ENCODE measurements around the gene PIN1. TPM values are rescaled to one million over a fixed set of nuclear protein-coding genes. Genes with fewer than 3 reads are reported as not detected.
A peak's percentile ranks its signal among the peaks of the same experiment; 100 is the strongest.
"Not testable (repeated sequence)": the region's sequence is repeated elsewhere in the genome, so short reads cannot be mapped to it uniquely, and the experiment has no call there.

PIN1 gene
- total RNA-seq, 1 donor from 2014 or later = 87.3 TPM

- Mint-ChIP-seq H3K9me3 (no peaks in the 10 kb centered on the region), H3K4me3 (ENCODE audit: low read depth) (no peak overlapping the region), H3K36me3 (ENCODE audit: low read depth) (peaks cover 6% of the 10 kb centered on the region), H3K27ac (peak overlapping the region; percentile 51), H3K27me3 (ENCODE audit: low read depth) (no peaks in the 10 kb centered on the region), H3K4me1 (ENCODE audit: low read depth) (peaks cover 28% of the 10 kb centered on the region)
- DNase-seq (ENCODE audit: low spot score) = peak; percentile 83
- intact Hi-C loops (cut with micrococcal nuclease) = loop anchor here (1.0 kb wide), 2 partner anchors 171 to 660 kb away; no protein-coding TSS in a partner anchor
These were observed 38.9 kb upstream of the PIN1 start for GRCh38 chr19:9796113-9796773.

DNA sequence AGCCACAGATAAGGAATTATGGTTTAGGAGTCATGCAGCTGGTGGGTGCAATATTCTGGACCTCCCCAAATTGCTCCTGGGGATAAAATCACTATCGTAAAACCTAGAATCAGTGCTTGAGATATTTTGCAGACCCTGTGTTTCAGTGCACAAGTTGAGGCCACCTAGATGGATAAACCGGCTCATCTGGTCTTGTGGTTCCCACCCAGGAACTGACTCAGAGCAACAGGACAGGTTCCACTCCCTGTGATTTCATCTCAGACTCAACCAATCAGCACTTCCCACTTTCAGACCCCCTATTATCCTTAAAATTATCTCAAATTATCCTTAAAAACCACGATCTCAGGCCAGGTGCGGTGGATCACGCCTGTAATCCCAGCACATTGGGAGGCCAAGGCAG lies 37.2 kb upstream of the PIN1 start:
- Mint-ChIP-seq H3K4me3 (ENCODE audit: low read depth) (no peak overlapping the region), H3K27ac (no peak overlapping the region), H3K4me1 (ENCODE audit: low read depth) (peaks cover 24% of the 10 kb centered on the region), H3K9me3 (no peaks in the 10 kb centered on the region), H3K27me3 (ENCODE audit: low read depth) (no peaks in the 10 kb centered on the region), H3K36me3 (ENCODE audit: low read depth) (peaks cover 9% of the 10 kb centered on the region)
- no peak for DNase-seq (ENCODE audit: low spot score)
- intact Hi-C loops (cut with micrococcal nuclease) = no loop called here

GRCh38 chr19:9799162-9799561 lies 36.0 kb upstream of the PIN1 start:
- DNase-seq (ENCODE audit: low spot score) = no peak
- H3K36me3 Mint-ChIP-seq (ENCODE audit: low read depth) = peaks cover 9% of the 10 kb centered on the region

DNA sequence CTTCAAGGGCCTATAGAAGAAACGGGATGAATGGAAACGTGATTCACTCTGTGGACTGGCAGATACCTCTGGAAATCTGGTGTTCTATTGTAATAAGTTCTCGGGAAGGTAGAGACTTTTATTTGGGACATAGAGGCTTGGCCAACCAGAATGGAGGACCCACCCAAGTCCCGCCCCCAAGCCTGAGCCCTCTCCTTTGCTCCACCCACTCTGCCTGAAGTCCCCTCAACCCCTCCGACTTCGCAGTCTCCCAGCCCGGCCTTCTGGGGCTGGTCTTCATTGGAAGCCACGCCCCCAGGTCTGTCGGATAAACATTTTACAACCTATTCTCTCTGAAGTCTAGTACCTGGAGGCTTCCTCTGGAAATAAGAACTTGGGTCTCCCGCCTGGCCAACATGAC lies 33.1 kb upstream of the PIN1 start:
- DNase-seq (ENCODE audit: low spot score) = no peak
- Mint-ChIP-seq H3K9me3 (no peaks in the 10 kb centered on the region), H3K4me1 (ENCODE audit: low read depth) (peaks cover 11% of the 10 kb centered on the region), H3K27me3 (ENCODE audit: low read depth) (no peaks in the 10 kb centered on the region), H3K27ac (no peak overlapping the region), H3K4me3 (ENCODE audit: low read depth) (no peak overlapping the region), H3K36me3 (ENCODE audit: low read depth) (peaks cover 9% of the 10 kb centered on the region)
- intact Hi-C loops (cut with micrococcal nuclease) = no loop called here

More at GRCh38 chr19:9799162-9799561, 36.0 kb upstream of the PIN1 start:
- intact Hi-C loops (cut with micrococcal nuclease) = no loop called here
- Mint-ChIP-seq H3K27ac (no peak overlapping the region), H3K4me1 (ENCODE audit: low read depth) (peaks cover 18% of the 10 kb centered on the region), H3K4me3 (ENCODE audit: low read depth) (no peak overlapping the region), H3K27me3 (ENCODE audit: low read depth) (no peaks in the 10 kb centered on the region), H3K9me3 (no peaks in the 10 kb centered on the region)

DNA sequence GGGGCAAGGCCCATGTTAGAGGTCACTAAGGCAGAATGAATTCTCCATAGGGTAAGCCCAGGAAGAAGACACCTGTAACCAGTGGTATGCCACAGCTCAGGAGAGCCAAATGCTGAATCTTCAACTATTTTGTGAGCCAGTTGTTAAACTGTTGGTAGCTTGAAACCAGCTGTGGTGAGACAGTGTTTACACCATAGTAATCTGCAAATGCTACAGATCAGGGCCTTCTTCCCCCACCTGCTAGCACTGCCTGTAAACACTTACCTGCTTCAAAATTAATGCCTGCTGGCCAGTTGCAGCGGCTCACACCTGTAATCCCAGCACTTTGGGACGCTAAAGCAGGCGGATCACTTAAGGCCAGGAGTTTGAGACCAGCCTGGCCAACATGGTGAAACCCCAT lies 28.3 kb upstream of the PIN1 start:
- intact Hi-C loops (cut with micrococcal nuclease) = no loop called here
- no peak overlapping the region for H3K4me3 Mint-ChIP-seq (ENCODE audit: low read depth)
- no peak for DNase-seq (ENCODE audit: low spot score)
- H3K36me3 Mint-ChIP-seq (ENCODE audit: low read depth) = peaks cover 30% of the 10 kb centered on the region
- no peaks in the 10 kb centered on the region for H3K9me3 Mint-ChIP-seq
- H3K4me1 Mint-ChIP-seq (ENCODE audit: low read depth) = peaks cover 4% of the 10 kb centered on the region
- no peaks in the 10 kb centered on the region for H3K27me3 Mint-ChIP-seq (ENCODE audit: low read depth)
- H3K27ac Mint-ChIP-seq = no peak overlapping the region

- no peaks in the 10 kb centered on the region for H3K27me3 Mint-ChIP-seq (ENCODE audit: low read depth)
- H3K4me1 Mint-ChIP-seq (ENCODE audit: low read depth) = peaks cover 4% of the 10 kb centered on the region
- DNase-seq (ENCODE audit: low spot score) = no peak
- peak overlapping the region; percentile 49 for H3K27ac Mint-ChIP-seq
- H3K9me3 Mint-ChIP-seq = peaks cover 4% of the 10 kb centered on the region
- peaks cover 29% of the 10 kb centered on the region for H3K36me3 Mint-ChIP-seq (ENCODE audit: low read depth)
- intact Hi-C loops (cut with micrococcal nuclease) = no loop called here
- no peak overlapping the region for H3K4me3 Mint-ChIP-seq (ENCODE audit: low read depth)
These were observed 26.0 kb upstream of the PIN1 start for GRCh38 chr19:9808855-9809824.

DNA sequence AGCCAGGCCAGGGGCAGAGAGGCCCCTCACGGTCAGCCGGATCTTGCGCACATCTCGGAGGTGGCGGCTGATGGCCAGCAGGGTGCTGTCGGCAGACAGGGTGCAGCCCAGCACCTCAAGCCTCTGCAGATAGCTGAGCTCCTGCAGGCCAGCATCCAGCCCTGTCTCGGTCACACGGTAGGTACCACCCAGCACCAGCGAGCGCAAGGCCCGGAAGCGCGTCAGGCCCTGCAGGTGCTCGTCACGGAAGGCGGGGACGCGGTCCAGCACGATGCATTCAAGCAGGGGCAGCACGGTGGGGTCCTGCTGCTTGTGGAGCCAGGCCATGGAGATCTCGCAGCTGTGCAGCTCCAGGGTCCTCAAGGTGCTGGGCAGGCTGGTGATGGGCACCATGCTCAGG lies 24.0 kb upstream of the PIN1 start:
- Mint-ChIP-seq H3K4me1 (ENCODE audit: low read depth) (peaks cover 4% of the 10 kb centered on the region), H3K9me3 (peaks cover 12% of the 10 kb centered on the region), H3K27ac (no peak overlapping the region), H3K4me3 (ENCODE audit: low read depth) (no peak overlapping the region), H3K27me3 (ENCODE audit: low read depth) (no peaks in the 10 kb centered on the region), H3K36me3 (ENCODE audit: low read depth) (peaks cover 46% of the 10 kb centered on the region)
- intact Hi-C loops (cut with micrococcal nuclease) = no loop called here
- no peak for DNase-seq (ENCODE audit: low spot score)

- H3K36me3 Mint-ChIP-seq (ENCODE audit: low read depth) = peaks cover 36% of the 10 kb centered on the region
- H3K27ac Mint-ChIP-seq = peak overlapping the region; percentile 87
- peaks cover 22% of the 10 kb centered on the region for H3K9me3 Mint-ChIP-seq
- no peak for DNase-seq (ENCODE audit: low spot score)
- H3K27me3 Mint-ChIP-seq (ENCODE audit: low read depth) = no peaks in the 10 kb centered on the region
- H3K4me3 Mint-ChIP-seq (ENCODE audit: low read depth) = peak overlapping the region; percentile 90
- intact Hi-C loops (cut with micrococcal nuclease) = loop anchor here (5.0 kb wide), 1 partner anchor 1144 kb away; the partner anchor contains the start of gene SMARCA4
- peaks cover 21% of the 10 kb centered on the region for H3K4me1 Mint-ChIP-seq (ENCODE audit: low read depth)
These were observed 16.9 kb upstream of the PIN1 start for GRCh38 chr19:9818175-9818733.

- Mint-ChIP-seq H3K4me3 (ENCODE audit: low read depth) (peak within 1 kb of the TSS; percentile 90), H3K9me3 (peaks cover 19% of the 10 kb centered on the region), H3K36me3 (ENCODE audit: low read depth) (peaks cover 33% of the 10 kb centered on the region), H3K4me1 (ENCODE audit: low read depth) (peaks cover 21% of the 10 kb centered on the region), H3K27ac (peak within 1 kb of the TSS; percentile 87), H3K27me3 (ENCODE audit: low read depth) (no peaks in the 10 kb centered on the region)
- intact Hi-C loops (cut with micrococcal nuclease) = loop anchor here (1.0 to 5.0 kb wide), 5 partner anchors 8 to 1143 kb away; partner anchors contain the start of genes SMARCA4, UBL5 and ZNF561
- peak; percentile 100 for DNase-seq (ENCODE audit: low spot score)
These were observed 16.2 kb upstream of the PIN1 start, which contains the start of gene FBXL12 for GRCh38 chr19:9818734-9819595. Gene FBXL12, minus strand, starts transcription at chr19:9819079. Its CDS starts 266 bp downstream, at chr19:9818813.

DNA sequence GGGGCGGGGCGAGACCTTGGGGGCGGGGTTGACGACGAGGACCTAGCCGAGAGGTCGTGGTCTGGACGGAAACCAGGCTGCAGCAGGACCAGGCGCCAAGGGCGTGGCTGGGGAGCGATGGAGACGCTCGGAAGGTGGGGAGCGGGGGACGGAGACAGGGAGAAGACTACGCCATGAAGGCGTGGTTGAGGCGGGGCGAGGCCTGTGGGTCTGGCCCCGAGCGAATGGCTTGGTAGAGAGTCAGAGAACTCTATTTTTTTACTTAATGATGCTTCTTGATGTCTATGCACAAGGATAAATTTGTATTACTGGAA lies 15.6 kb upstream of the PIN1 start:
- no peak for DNase-seq (ENCODE audit: low spot score)
- Mint-ChIP-seq H3K9me3 (peaks cover 18% of the 10 kb centered on the region), H3K27me3 (ENCODE audit: low read depth) (no peaks in the 10 kb centered on the region), H3K27ac (peak overlapping the region; percentile 87), H3K4me1 (ENCODE audit: low read depth) (peaks cover 21% of the 10 kb centered on the region), H3K4me3 (ENCODE audit: low read depth) (peak overlapping the region; percentile 90), H3K36me3 (ENCODE audit: low read depth) (peaks cover 31% of the 10 kb centered on the region)
- intact Hi-C loops (cut with micrococcal nuclease) = loop anchor here (1.0 to 5.0 kb wide), 5 partner anchors 8 to 1143 kb away; partner anchors contain the start of genes SMARCA4, UBL5 and ZNF561

DNA sequence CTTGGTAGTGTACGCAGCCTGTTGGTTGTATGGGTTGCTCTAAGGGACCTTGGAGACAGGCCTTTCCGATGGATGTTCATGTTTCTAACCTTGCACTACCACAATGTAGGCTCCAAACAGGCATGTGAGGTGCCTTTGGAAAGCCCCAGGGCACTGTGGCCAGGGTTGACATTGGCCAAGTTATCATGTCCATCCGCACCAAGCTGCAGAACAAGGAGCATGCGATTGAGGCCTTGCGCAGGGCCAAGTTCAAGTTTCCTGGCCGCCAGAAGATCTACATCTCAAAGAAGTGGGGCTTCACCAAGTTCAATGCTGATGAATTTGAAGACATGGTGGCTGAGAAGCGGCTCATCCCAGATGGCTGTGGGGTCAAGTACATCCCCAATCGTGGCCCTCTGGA lies 15.1 kb upstream of the PIN1 start:
- Mint-ChIP-seq H3K4me1 (ENCODE audit: low read depth) (peaks cover 21% of the 10 kb centered on the region), H3K9me3 (peaks cover 14% of the 10 kb centered on the region), H3K4me3 (ENCODE audit: low read depth) (peak overlapping the region; percentile 90), H3K36me3 (ENCODE audit: low read depth) (peaks cover 26% of the 10 kb centered on the region)
- DNase-seq (ENCODE audit: low spot score); H3K27ac Mint-ChIP-seq; H3K27me3 Mint-ChIP-seq (ENCODE audit: low read depth); intact Hi-C loops (cut with micrococcal nuclease): not testable (repeated sequence)

GRCh38 chr19:9823816-9824215 lies 11.3 kb upstream of the PIN1 start:
- Mint-ChIP-seq H3K4me1 (ENCODE audit: low read depth) (peaks cover 18% of the 10 kb centered on the region), H3K27me3 (ENCODE audit: low read depth) (no peaks in the 10 kb centered on the region), H3K36me3 (ENCODE audit: low read depth) (peaks cover 19% of the 10 kb centered on the region), H3K9me3 (no peaks in the 10 kb centered on the region), H3K4me3 (ENCODE audit: low read depth) (no peak overlapping the region), H3K27ac (no peak overlapping the region)
- intact Hi-C loops (cut with micrococcal nuclease) = no loop called here
- no peak for DNase-seq (ENCODE audit: low spot score)
